Measurements from ENCODE around the gene KIF9.
"Not testable (repeated sequence)": the region's sequence is repeated elsewhere in the genome, so short reads cannot be mapped to it uniquely, and the experiment has no call there.

Gene KIF9

GRCh38 chr3:47180011-47180410, 102.6 kb downstream of the KIF9 start:
- DNase-seq, result not testable (repeated sequence)

Data from NCI-H774 (cell line).